DND-41 (cell line): ENCODE results near the gene ILDR2.

Source experiments
- EZH2 ChIP-seq: IDR thresholded peaks from 3 replicates; pipeline ENCODE4 v1.6.1; 2012; ENCODE audit warnings: borderline replicate concordance, low read depth, mild to moderate bottlenecking, moderate library complexity, low read length, inconsistent platforms; ENCODE audit not compliant: severe bottlenecking
- TF ChIP-seq, protein P1 (sequence below): IDR thresholded peaks from 2 replicates; pipeline ENCODE4 v1.5.1; 2012; ENCODE audit warnings: borderline replicate concordance, low read length, moderate library complexity, mild to moderate bottlenecking; ENCODE audit not compliant: poor library complexity, severe bottlenecking; ENCODE audit errors: extremely low read depth

DNA sequence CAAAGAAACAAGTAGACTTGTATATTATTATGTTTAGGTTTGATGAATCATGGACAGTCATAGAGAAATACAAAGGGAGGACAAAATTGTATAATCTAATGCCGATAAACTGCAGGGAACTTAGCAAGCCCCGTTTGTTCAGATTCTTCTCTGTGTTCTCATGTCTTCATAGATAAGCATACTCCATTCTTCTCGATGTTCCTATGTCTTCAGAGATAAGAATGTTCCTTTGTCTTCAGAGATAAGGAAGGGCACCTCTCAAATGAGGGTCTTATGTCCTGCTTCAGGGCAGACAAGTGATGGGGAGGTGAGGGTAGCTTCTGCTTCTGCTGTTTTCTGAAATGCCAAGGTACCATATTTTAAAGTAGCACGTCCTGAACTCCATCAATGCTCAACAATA, 79.6 kb downstream of the ILDR2 start:
- TF ChIP-seq, protein P1, sequence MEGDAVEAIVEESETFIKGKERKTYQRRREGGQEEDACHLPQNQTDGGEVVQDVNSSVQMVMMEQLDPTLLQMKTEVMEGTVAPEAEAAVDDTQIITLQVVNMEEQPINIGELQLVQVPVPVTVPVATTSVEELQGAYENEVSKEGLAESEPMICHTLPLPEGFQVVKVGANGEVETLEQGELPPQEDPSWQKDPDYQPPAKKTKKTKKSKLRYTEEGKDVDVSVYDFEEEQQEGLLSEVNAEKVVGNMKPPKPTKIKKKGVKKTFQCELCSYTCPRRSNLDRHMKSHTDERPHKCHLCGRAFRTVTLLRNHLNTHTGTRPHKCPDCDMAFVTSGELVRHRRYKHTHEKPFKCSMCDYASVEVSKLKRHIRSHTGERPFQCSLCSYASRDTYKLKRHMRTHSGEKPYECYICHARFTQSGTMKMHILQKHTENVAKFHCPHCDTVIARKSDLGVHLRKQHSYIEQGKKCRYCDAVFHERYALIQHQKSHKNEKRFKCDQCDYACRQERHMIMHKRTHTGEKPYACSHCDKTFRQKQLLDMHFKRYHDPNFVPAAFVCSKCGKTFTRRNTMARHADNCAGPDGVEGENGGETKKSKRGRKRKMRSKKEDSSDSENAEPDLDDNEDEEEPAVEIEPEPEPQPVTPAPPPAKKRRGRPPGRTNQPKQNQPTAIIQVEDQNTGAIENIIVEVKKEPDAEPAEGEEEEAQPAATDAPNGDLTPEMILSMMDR, result no peak
- no peak for TF ChIP-seq EZH2
